ENCODE data around the gene NXPE3. TPM values are rescaled to one million over a fixed set of nuclear protein-coding genes. Genes with fewer than 3 reads are reported as not detected.

Gene NXPE3
- total RNA-seq, 1 donor: 22.0 TPM

GRCh38 chr3:101876142-101876541, 97.1 kb downstream of the NXPE3 start:
- TF ChIP-seq CTCF (IDR thresholded peaks at IDR 0.05; ENCODE audit: insufficient read depth, low read depth, low read length): no peak
- DNase-seq (ENCODE audit: low read depth): no peak
- H3K4me3 ChIP-seq (ENCODE audit: low read depth, low read length): no peak overlapping the region

Other genes starting within 250 kb of the NXPE3 start
- 21.9 and 38.4 TPM in 2 replicates for gene TRMT10C, start 217.3 kb upstream of the NXPE3 start, total RNA-seq
- 87.9 and 124 TPM in 2 replicates for gene PCNP, start 205.0 kb upstream of the NXPE3 start, total RNA-seq
- 20.9 and 33.2 TPM in 2 replicates for gene ZBTB11, start 102.1 kb upstream of the NXPE3 start, total RNA-seq
- gene RPL24, start 92.5 kb upstream of the NXPE3 start, total RNA-seq: 1,523 and 2,114 TPM in 2 replicates
- gene CEP97, start 54.6 kb upstream of the NXPE3 start, total RNA-seq: 14.2 and 24.6 TPM in 2 replicates
- gene NFKBIZ, start 70.3 kb downstream of the NXPE3 start, total RNA-seq: 108 and 126 TPM in 2 replicates

Data from fibroblast of villous mesenchyme (primary cell).